NCI-H345 (cell line): ENCODE data around the gene CALML4.
"Not testable (repeated sequence)": the region's sequence is repeated elsewhere in the genome, so short reads cannot be mapped to it uniquely, and the experiment has no call there.

ENCODE experiments used
- DNase-seq: peaks from one replicate; lab custom pipeline; 2025; lab: John Stamatoyannopoulos, UW

Gene CALML4

GRCh38 chr15:68208136-68208535 lies 3.0 kb upstream of the CALML4 start:
- no peak for DNase-seq

GRCh38 chr15:68207176-68207935 lies 2.2 kb upstream of the CALML4 start:
- DNase-seq: no peak

GRCh38 chr15:68206711-68207151 lies 1.6 kb upstream of the CALML4 start:
- DNase-seq: no peak

GRCh38 chr15:68205954-68206539 lies 915 bp upstream of the CALML4 start:
- DNase-seq: no peak

GRCh38 chr15:68205558-68205944 lies 419 bp upstream of the CALML4 start:
- no peak for DNase-seq

GRCh38 chr15:68204361-68204760 lies 771 bp downstream of the CALML4 start:
- DNase-seq: no peak

- no peak for DNase-seq
These were observed 1.2 kb downstream of the CALML4 start for GRCh38 chr15:68203956-68204355.

GRCh38 chr15:68203486-68203885 lies 1.6 kb downstream of the CALML4 start:
- no peak for DNase-seq

GRCh38 chr15:68202994-68203393 lies 2.1 kb downstream of the CALML4 start:
- not testable (repeated sequence) for DNase-seq

- DNase-seq: no peak
These were observed 3.3 kb downstream of the CALML4 start for GRCh38 chr15:68201879-68202261.

GRCh38 chr15:68201153-68201878 lies 3.8 kb downstream of the CALML4 start:
- no peak for DNase-seq

- DNase-seq: no peak
These were observed 4.9 kb downstream of the CALML4 start for GRCh38 chr15:68200016-68200861.

GRCh38 chr15:68199340-68199739 lies 5.8 kb downstream of the CALML4 start:
- DNase-seq: no peak

GRCh38 chr15:68197661-68198437 lies 7.3 kb downstream of the CALML4 start:
- DNase-seq: no peak

GRCh38 chr15:68197170-68197492 lies 8.0 kb downstream of the CALML4 start:
- no peak for DNase-seq

- DNase-seq: no peak
These were observed 8.5 kb downstream of the CALML4 start for GRCh38 chr15:68196445-68197169.

GRCh38 chr15:68195336-68196112 lies 9.6 kb downstream of the CALML4 start:
- DNase-seq: no peak

GRCh38 chr15:68192804-68193486 lies 12.2 kb downstream of the CALML4 start:
- DNase-seq: no peak

GRCh38 chr15:68192117-68192516 lies 13.0 kb downstream of the CALML4 start:
- DNase-seq: no peak
